Measurements from ENCODE around the gene KDM5A. TPM values are rescaled to one million over a fixed set of nuclear protein-coding genes. Genes with fewer than 3 reads are reported as not detected.
"Not testable (repeated sequence)": the region's sequence is repeated elsewhere in the genome, so short reads cannot be mapped to it uniquely, and the experiment has no call there.

The KDM5A gene
- polyA plus RNA-seq (11.2 and 22.1 TPM in 2 replicates), polyA minus RNA-seq (121 and 133 TPM in 2 replicates)

- Histone ChIP-seq H3K79me2 (replicated peaks; ENCODE audit: insufficient read depth, low read length) (peaks cover 47% of the 10 kb centered on the region), H3K4me3 (ENCODE audit: low read length) (peak within 1 kb of the TSS; percentile 75)
- TF ChIP-seq RAD21 (conservative IDR thresholded peaks at IDR 0.05), result no peak
- TF ChIP-seq MXI1 (conservative IDR thresholded peaks at IDR 0.05; ENCODE audit: poor library complexity, severe bottlenecking), result peak; percentile 72
- peak; percentile 97 for TF ChIP-seq POLR2AphosphoS5 (IDR thresholded peaks at IDR 0.05)
- TF ChIP-seq REST (IDR thresholded peaks at IDR 0.05; ENCODE audit: borderline replicate concordance), result peak; percentile 80
- peak; percentile 43 for TF ChIP-seq SMC3 (conservative IDR thresholded peaks at IDR 0.05; ENCODE audit: poor library complexity)
- peak; percentile 78 for TF ChIP-seq EP300 (conservative IDR thresholded peaks at IDR 0.05; ENCODE audit: poor library complexity, severe bottlenecking)
- peak; percentile 27 for TF ChIP-seq CTCF (IDR thresholded peaks at IDR 0.05; ENCODE audit: poor library complexity, severe bottlenecking)
- TF ChIP-seq EZH2 (IDR thresholded peaks at IDR 0.05; ENCODE audit: borderline replicate concordance, insufficient read depth, low read length, poor library complexity, severe bottlenecking), result no peak
- peak; percentile 98 for TF ChIP-seq TAF1 (IDR thresholded peaks at IDR 0.05; ENCODE audit: low read depth)
These were observed at the start of gene KDM5A for GRCh38 chr12:389142-390096. Gene KDM5A (minus strand): TSS chr12:389320. CDS start chr12:389091, 229 bp downstream.

GRCh38 chr12:435737-436136 is 46.6 kb upstream of the KDM5A start:
- H3K79me2 ChIP-seq (replicated peaks; ENCODE audit: insufficient read depth, low read length); H3K9ac ChIP-seq (ENCODE audit: low read length); H3K27ac ChIP-seq (ENCODE audit: low read length); H3K36me3 ChIP-seq (ENCODE audit: insufficient read depth, low read length); H3K4me2 ChIP-seq (ENCODE audit: low read length); H3K9me2 ChIP-seq (ENCODE audit: insufficient read depth, low read length); H3K27me3 ChIP-seq (ENCODE audit: insufficient read depth, low read depth, low read length); H3F3A ChIP-seq (ENCODE audit: insufficient read depth, low read length, poor library complexity, severe bottlenecking); H3K9me3 ChIP-seq (ENCODE audit: low read length); H2AFZ ChIP-seq (ENCODE audit: low read depth, low read length); H3K4me3 ChIP-seq (ENCODE audit: low read length); H4K20me1 ChIP-seq (ENCODE audit: insufficient read depth): not testable (repeated sequence)

More at GRCh38 chr12:389142-390096, at the start of gene KDM5A:
- peak within 1 kb of the TSS; percentile 88 for H3K4me2 ChIP-seq (ENCODE audit: low read length)
- no peaks in the 10 kb centered on the region for H3F3A ChIP-seq (ENCODE audit: insufficient read depth, low read length, poor library complexity, severe bottlenecking)
- H3K27ac ChIP-seq (ENCODE audit: low read length), result peak within 1 kb of the TSS; percentile 96
- H3K27me3 ChIP-seq (ENCODE audit: insufficient read depth, low read depth, low read length), result no peaks in the 10 kb centered on the region
- peak within 1 kb of the TSS; percentile 90 for H2AFZ ChIP-seq (ENCODE audit: low read depth, low read length)
- no peaks in the 10 kb centered on the region for H3K36me3 ChIP-seq (ENCODE audit: insufficient read depth, low read length)
- H3K9me3 ChIP-seq (ENCODE audit: low read length), result no peaks in the 10 kb centered on the region
- peak within 1 kb of the TSS; percentile 94 for H3K9ac ChIP-seq (ENCODE audit: low read length)
- H3K9me2 ChIP-seq (ENCODE audit: insufficient read depth, low read length), result no peaks in the 10 kb centered on the region
- no peaks in the 10 kb centered on the region for H4K20me1 ChIP-seq (ENCODE audit: insufficient read depth)
